ENCODE measurements around the gene PLEKHH3. TPM values are rescaled to one million over a fixed set of nuclear protein-coding genes. Genes with fewer than 3 reads are reported as not detected.
A peak's percentile ranks its signal among the peaks of the same experiment; 100 is the strongest.

Gene PLEKHH3
- total RNA-seq, 1 donor from 2014 or later = 3.4 TPM

GRCh38 chr17:42618442-42619150, 58.2 kb downstream of the PLEKHH3 start:
- H3K4me1 Mint-ChIP-seq = peaks cover 9% of the 10 kb centered on the region
- H3K27ac Mint-ChIP-seq = no peak overlapping the region
- no peak overlapping the region for H3K4me2 ChIP-seq
- no peak overlapping the region for H3K4me3 Mint-ChIP-seq
- H3F3A ChIP-seq (ENCODE audit: low read depth) = peaks cover 20% of the 10 kb centered on the region
- no peaks in the 10 kb centered on the region for H3K9me3 ChIP-seq (ENCODE audit: low read depth)
- H3K4me1 ChIP-seq = peaks cover 9% of the 10 kb centered on the region
- no peak overlapping the region for H3K4me3 ChIP-seq
- no peaks in the 10 kb centered on the region for H3K36me3 ChIP-seq
- H3K27me3 ChIP-seq = no peaks in the 10 kb centered on the region
- peak; percentile 70 for DNase-seq (ENCODE audit: low spot score)
- no peaks in the 10 kb centered on the region for H3K9me3 Mint-ChIP-seq
- no peaks in the 10 kb centered on the region for H4K20me1 ChIP-seq (ENCODE audit: low read depth)
- H3K9ac ChIP-seq = no peak overlapping the region
- H3K27me3 Mint-ChIP-seq (ENCODE audit: insufficient read depth, low read depth) = no peaks in the 10 kb centered on the region
- peak overlapping the region; percentile 31 for H3K27ac ChIP-seq
- H3K36me3 Mint-ChIP-seq = peaks cover 14% of the 10 kb centered on the region
- TF ChIP-seq CTCF (IDR thresholded peaks at IDR 0.05) (peak; percentile 39), EZH2phosphoT487 (IDR thresholded peaks at IDR 0.05) (no peak)
- no peak overlapping the region for H2AFZ ChIP-seq (replicated peaks)
- no peaks in the 10 kb centered on the region for H3K79me2 ChIP-seq (ENCODE audit: low read depth)

- DNase-seq (ENCODE audit: low spot score) = no peak
- Histone ChIP-seq H3K9me3 (ENCODE audit: low read depth) (no peaks in the 10 kb centered on the region), H3K4me1 (peaks cover 9% of the 10 kb centered on the region), H3K4me2 (no peak overlapping the region), H2AFZ (replicated peaks) (no peak overlapping the region), H3K4me3 (no peak overlapping the region), H4K20me1 (ENCODE audit: low read depth) (no peaks in the 10 kb centered on the region), H3K79me2 (ENCODE audit: low read depth) (no peaks in the 10 kb centered on the region), H3K27me3 (no peaks in the 10 kb centered on the region), H3K36me3 (no peaks in the 10 kb centered on the region), H3K27ac (peak overlapping the region; percentile 31), H3F3A (ENCODE audit: low read depth) (peaks cover 20% of the 10 kb centered on the region), H3K9ac (no peak overlapping the region)
- Mint-ChIP-seq H3K27me3 (ENCODE audit: insufficient read depth, low read depth) (no peaks in the 10 kb centered on the region), H3K9me3 (no peaks in the 10 kb centered on the region), H3K4me3 (no peak overlapping the region), H3K27ac (peak overlapping the region; percentile 81), H3K4me1 (peaks cover 9% of the 10 kb centered on the region), H3K36me3 (peaks cover 16% of the 10 kb centered on the region)
- TF ChIP-seq EZH2phosphoT487 (IDR thresholded peaks at IDR 0.05) = no peak
- TF ChIP-seq CTCF (IDR thresholded peaks at IDR 0.05) = no peak
- TF ChIP-seq EZH2 (IDR thresholded peaks at IDR 0.05) = no peak
These were observed 58.8 kb downstream of the PLEKHH3 start for GRCh38 chr17:42617956-42618431.

Small RNAs within 50 kb of the gene (microRNA-seq; reads per million reads assigned to microRNA genes)
- gene MIR6780A = not detected

Small RNAs within 50 kb of the gene (small RNA-seq; reads per million reads assigned to genes)
- gene MIR6780A = not detected

Other genes with a start within 250 kb of the PLEKHH3 start
- gene ATP6V0A1, start 218.1 kb downstream of the PLEKHH3 start, total RNA-seq (ENCODE audit: low replicate concordance) = 30.9 and 40.4 TPM in 2 replicates
- 6.2 and 24.7 TPM in 2 replicates for gene NAGLU, start 140.8 kb downstream of the PLEKHH3 start, total RNA-seq (ENCODE audit: low replicate concordance)
- 2.2 and 2.6 TPM in 2 replicates for gene HSD17B1, start 124.1 kb downstream of the PLEKHH3 start, total RNA-seq (ENCODE audit: low replicate concordance)
- gene COASY, start 114.8 kb downstream of the PLEKHH3 start, total RNA-seq (ENCODE audit: low replicate concordance) = 6.1 and 21.6 TPM in 2 replicates
- gene MLX, start 109.9 kb downstream of the PLEKHH3 start, total RNA-seq (ENCODE audit: low replicate concordance) = 15.8 and 21.3 TPM in 2 replicates
- 22.8 and 23.7 TPM in 2 replicates for gene PSMC3IP, start 99.3 kb downstream of the PLEKHH3 start, total RNA-seq (ENCODE audit: low replicate concordance)
- gene RETREG3, start 67.6 kb downstream of the PLEKHH3 start, total RNA-seq (ENCODE audit: low replicate concordance) = 23.6 and 38.3 TPM in 2 replicates
- 45.7 and 74.9 TPM in 2 replicates for gene TUBG1, start 67.3 kb downstream of the PLEKHH3 start, total RNA-seq (ENCODE audit: low replicate concordance)
- 12.8 and 19.6 TPM in 2 replicates for gene TUBG2, start 17.7 kb downstream of the PLEKHH3 start, total RNA-seq (ENCODE audit: low replicate concordance)
- 1.6 TPM in 1 of 2 replicates, not detected in the other for gene CCR10, start 4.8 kb upstream of the PLEKHH3 start, total RNA-seq (ENCODE audit: low replicate concordance)
- 15.1 and 29.7 TPM in 2 replicates for gene CNTNAP1, start 5.5 kb upstream of the PLEKHH3 start, total RNA-seq (ENCODE audit: low replicate concordance)
- 47.1 and 48.5 TPM in 2 replicates for gene EZH1, start 68.0 kb upstream of the PLEKHH3 start, total RNA-seq (ENCODE audit: low replicate concordance)
- 0.51 and 5.8 TPM in 2 replicates for gene RAMP2, start 84.2 kb upstream of the PLEKHH3 start, total RNA-seq (ENCODE audit: low replicate concordance)
- gene VPS25, start 96.5 kb upstream of the PLEKHH3 start, total RNA-seq (ENCODE audit: low replicate concordance) = 77.5 and 114 TPM in 2 replicates
- gene WNK4, start 103.6 kb upstream of the PLEKHH3 start, total RNA-seq (ENCODE audit: low replicate concordance) = 0.12 TPM in 1 of 2 replicates, not detected in the other
- gene COA3, start 121.7 kb upstream of the PLEKHH3 start, total RNA-seq (ENCODE audit: low replicate concordance) = 61.2 and 74.5 TPM in 2 replicates
- 0.06 TPM in 1 of 2 replicates, not detected in the other for gene CNTD1, start 121.9 kb upstream of the PLEKHH3 start, total RNA-seq (ENCODE audit: low replicate concordance)
- gene BECN1, start 147.3 kb upstream of the PLEKHH3 start, total RNA-seq (ENCODE audit: low replicate concordance) = 42.1 and 54.3 TPM in 2 replicates
- 106 and 108 TPM in 2 replicates for gene PSME3, start 156.4 kb upstream of the PLEKHH3 start, total RNA-seq (ENCODE audit: low replicate concordance)
- 1.2 and 2.1 TPM in 2 replicates for gene AOC2, start 167.6 kb upstream of the PLEKHH3 start, total RNA-seq (ENCODE audit: low replicate concordance)
- gene AOC3, start 174.2 kb upstream of the PLEKHH3 start, total RNA-seq (ENCODE audit: low replicate concordance) = 0.90 TPM in 1 of 2 replicates, not detected in the other
- gene G6PC1, start 223.8 kb upstream of the PLEKHH3 start, total RNA-seq (ENCODE audit: low replicate concordance) = not detected in 2 replicates